Left kidney (tissue), 2 donors: ENCODE measurements around the gene KCTD17. TPM values are rescaled to one million over a fixed set of nuclear protein-coding genes. Genes with fewer than 3 reads are reported as not detected.

ENCODE experiments used
- DNase-seq: peaks from one replicate; pipeline ENCODE4 v3.0.0-alpha.2; 2013
- polyA plus RNA-seq: library from polyadenylated mRNA; unstranded; fragments of 120-200 nt; gene quantifications from one replicate; pipeline ENCODE4 v1.2.1, GENCODE V29; 2013; ENCODE audit not compliant: insufficient read length

KCTD17 gene
- polyA plus RNA-seq, 1 donor = 23.6 TPM

GRCh38 chr22:37103656-37104452 is 52.3 kb downstream of the KCTD17 start:
- DNase-seq = no peak

- no peak for DNase-seq
Measured at GRCh38 chr22:37105154-37105553, 53.6 kb downstream of the KCTD17 start.

GRCh38 chr22:37105990-37106389 is 54.4 kb downstream of the KCTD17 start:
- no peak for DNase-seq

GRCh38 chr22:37107816-37108621 is 56.5 kb downstream of the KCTD17 start:
- no peak for DNase-seq

GRCh38 chr22:37109242-37109917 is 57.8 kb downstream of the KCTD17 start, which contains the start of gene TMPRSS6:
TMPRSS6 (minus strand) TSS chr22:37109713; CDS start chr22:37103417, 6,296 bp downstream.
- no peak for DNase-seq

GRCh38 chr22:37111156-37111717 is 59.7 kb downstream of the KCTD17 start:
- no peak for DNase-seq

GRCh38 chr22:37112084-37112728 is 60.7 kb downstream of the KCTD17 start:
- no peak for DNase-seq

Other genes starting within 250 kb of the KCTD17 start
- 5.9 TPM for gene PVALB, start 234.7 kb upstream of the KCTD17 start, polyA plus RNA-seq
- gene NCF4, start 190.7 kb upstream of the KCTD17 start, polyA plus RNA-seq = 2.0 TPM
- 1.9 TPM for gene CSF2RB, start 138.1 kb upstream of the KCTD17 start, polyA plus RNA-seq
- gene TST, start 32.3 kb upstream of the KCTD17 start, polyA plus RNA-seq = 39.1 TPM
- gene MPST, start 32.0 kb upstream of the KCTD17 start, polyA plus RNA-seq = 43.0 TPM
- 0.33 TPM for gene TMPRSS6, start 58.0 kb downstream of the KCTD17 start, polyA plus RNA-seq
- gene IL2RB, start 98.2 kb downstream of the KCTD17 start, polyA plus RNA-seq = 1.2 TPM
- gene C1QTNF6, start 136.5 kb downstream of the KCTD17 start, polyA plus RNA-seq = 32.2 TPM
- gene SSTR3, start 160.7 kb downstream of the KCTD17 start, polyA plus RNA-seq = 0.75 TPM
- gene RAC2, start 192.5 kb downstream of the KCTD17 start, polyA plus RNA-seq = 5.1 TPM
- 3.9 TPM for gene CYTH4, start 230.8 kb downstream of the KCTD17 start, polyA plus RNA-seq